GM12864 (cell line): ENCODE data around the gene PANK4.
A peak's percentile ranks its signal among the peaks of the same experiment; 100 is the strongest.

Experiments
- DNase-seq: peaks from one replicate; pipeline ENCODE4 v3.0.0-alpha.2; 2011; ENCODE audit warnings: low read depth
- H3K4me3 ChIP-seq: 2 replicates; pipeline ENCODE4 v1.5.1; 2011; ENCODE audit warnings: mild to moderate bottlenecking, low read depth, low read length, control low read depth
- TF ChIP-seq, protein P1 (sequence below): IDR thresholded peaks from 2 replicates; pipeline ENCODE4 v1.5.1; 2011; ENCODE audit warnings: low read depth, mild to moderate bottlenecking, moderate library complexity, low read length, control low read depth, inconsistent platforms; ENCODE audit errors: missing control alignments

PANK4 gene

DNA sequence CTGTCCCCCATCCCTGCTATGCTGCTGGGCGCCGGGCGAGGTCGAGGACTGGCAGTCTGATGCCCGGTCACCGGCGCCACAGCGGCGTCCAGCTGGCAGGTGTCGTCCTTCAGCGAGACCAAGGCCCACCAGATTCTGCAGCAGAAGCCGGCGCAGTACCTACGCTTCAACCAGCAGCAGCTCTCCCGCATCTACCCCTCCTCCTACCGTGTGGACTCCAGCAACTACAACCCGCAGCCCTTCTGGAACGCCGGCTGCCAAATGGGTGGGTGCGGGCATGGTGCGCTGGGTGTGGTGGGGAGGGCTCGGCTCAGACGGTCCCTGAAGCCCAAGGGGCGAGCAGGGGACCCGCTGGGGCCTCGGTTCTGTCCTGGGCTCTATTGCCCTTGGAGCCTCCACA lies 29.6 kb downstream of the PANK4 start:
- TF ChIP-seq, protein P1, sequence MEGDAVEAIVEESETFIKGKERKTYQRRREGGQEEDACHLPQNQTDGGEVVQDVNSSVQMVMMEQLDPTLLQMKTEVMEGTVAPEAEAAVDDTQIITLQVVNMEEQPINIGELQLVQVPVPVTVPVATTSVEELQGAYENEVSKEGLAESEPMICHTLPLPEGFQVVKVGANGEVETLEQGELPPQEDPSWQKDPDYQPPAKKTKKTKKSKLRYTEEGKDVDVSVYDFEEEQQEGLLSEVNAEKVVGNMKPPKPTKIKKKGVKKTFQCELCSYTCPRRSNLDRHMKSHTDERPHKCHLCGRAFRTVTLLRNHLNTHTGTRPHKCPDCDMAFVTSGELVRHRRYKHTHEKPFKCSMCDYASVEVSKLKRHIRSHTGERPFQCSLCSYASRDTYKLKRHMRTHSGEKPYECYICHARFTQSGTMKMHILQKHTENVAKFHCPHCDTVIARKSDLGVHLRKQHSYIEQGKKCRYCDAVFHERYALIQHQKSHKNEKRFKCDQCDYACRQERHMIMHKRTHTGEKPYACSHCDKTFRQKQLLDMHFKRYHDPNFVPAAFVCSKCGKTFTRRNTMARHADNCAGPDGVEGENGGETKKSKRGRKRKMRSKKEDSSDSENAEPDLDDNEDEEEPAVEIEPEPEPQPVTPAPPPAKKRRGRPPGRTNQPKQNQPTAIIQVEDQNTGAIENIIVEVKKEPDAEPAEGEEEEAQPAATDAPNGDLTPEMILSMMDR: no peak
- no peak for DNase-seq
- H3K4me3 ChIP-seq: no peak overlapping the region

DNA sequence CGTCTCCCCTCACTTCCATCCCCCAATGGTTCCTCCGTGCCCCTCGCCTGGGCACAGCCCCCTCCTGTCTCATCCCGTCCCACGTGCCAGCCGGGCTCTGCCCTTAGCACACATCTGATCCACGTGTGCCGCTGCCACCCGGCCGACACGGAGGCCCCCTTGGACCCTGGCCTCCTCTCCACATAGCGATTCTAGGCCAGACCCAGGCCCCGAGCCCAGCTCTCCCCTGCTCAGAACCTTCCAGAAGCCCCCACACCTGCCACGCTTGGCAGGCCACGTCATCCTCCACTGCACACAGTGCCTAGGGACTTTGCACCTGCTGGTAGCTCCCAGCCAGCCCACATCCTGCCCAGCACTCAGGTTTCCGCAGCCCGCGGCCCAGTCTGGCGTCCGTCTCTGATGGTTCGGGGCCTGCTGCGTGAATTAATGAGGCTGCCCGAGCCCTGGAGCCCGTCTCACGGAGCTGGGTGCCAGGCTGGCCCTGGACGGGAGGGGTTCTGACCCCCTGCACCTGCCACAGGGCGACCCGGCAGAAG lies 30.2 kb downstream of the PANK4 start:
- DNase-seq: peak; percentile 8
- no peak overlapping the region for H3K4me3 ChIP-seq
- TF ChIP-seq, protein P1: no peak

DNA sequence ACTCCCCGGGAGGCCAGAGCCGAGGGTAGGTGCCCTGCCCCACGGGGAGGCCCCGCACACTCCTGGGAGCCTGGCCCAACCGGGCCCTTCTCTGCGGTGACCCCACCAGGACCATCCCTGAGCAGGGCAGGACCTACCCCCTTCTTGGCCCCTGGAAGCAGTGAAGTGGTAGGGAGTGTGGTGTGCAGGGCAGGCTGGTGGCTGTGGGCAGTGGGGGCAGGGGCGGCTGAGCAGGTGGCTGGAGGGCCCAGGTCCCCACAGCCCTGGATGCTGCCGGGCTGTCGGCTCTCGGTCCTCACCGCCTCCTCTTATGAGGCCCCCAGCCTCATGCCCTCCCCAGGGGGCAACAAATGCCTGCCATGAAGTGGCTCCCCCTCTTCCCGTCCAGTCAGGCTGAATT lies 30.9 kb downstream of the PANK4 start:
- no peak for DNase-seq
- TF ChIP-seq, protein P1: no peak
- H3K4me3 ChIP-seq: no peak overlapping the region

DNA sequence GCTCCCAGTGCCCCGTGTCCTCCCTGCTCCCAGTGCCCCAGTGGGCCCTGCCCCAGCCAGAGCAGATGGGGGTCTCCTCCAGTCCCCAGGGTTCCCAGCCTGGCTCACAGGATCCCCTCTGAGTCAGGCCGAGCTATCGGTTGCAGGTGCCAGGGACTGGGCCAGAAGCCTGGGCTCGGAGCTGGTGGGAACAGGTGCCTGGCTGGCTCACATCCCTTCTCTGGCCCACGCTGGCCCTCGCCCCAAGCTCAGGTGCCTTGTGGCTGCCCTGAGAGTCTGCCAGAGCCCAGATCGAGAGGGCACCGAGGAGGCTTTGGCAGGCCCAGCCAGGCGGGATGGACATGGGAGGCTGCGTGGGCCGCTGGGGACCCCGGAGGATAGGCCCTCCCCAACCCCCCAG lies 31.4 kb downstream of the PANK4 start:
- no peak overlapping the region for H3K4me3 ChIP-seq
- DNase-seq: no peak
- TF ChIP-seq, protein P1: no peak

DNA sequence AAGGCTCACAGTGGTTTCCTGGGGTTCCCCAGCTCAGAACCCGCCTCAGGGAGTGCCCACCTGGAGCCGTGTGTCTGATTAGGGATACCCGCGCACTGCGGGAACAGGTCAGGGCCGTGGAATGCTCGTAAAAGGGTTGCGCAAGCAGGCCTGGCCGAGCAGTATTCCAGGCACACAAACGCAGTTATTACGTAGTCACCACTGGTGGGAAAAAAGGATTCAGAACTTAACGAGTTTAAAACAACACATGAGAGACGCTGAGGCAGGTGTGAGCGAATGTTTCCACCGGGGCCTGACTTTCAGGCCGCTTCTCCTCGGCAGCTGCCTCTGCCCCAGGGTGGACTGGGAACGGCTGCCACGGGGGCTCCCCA lies 32.1 kb downstream of the PANK4 start:
- no peak for DNase-seq
- TF ChIP-seq, protein P1: no peak
- no peak overlapping the region for H3K4me3 ChIP-seq

DNA sequence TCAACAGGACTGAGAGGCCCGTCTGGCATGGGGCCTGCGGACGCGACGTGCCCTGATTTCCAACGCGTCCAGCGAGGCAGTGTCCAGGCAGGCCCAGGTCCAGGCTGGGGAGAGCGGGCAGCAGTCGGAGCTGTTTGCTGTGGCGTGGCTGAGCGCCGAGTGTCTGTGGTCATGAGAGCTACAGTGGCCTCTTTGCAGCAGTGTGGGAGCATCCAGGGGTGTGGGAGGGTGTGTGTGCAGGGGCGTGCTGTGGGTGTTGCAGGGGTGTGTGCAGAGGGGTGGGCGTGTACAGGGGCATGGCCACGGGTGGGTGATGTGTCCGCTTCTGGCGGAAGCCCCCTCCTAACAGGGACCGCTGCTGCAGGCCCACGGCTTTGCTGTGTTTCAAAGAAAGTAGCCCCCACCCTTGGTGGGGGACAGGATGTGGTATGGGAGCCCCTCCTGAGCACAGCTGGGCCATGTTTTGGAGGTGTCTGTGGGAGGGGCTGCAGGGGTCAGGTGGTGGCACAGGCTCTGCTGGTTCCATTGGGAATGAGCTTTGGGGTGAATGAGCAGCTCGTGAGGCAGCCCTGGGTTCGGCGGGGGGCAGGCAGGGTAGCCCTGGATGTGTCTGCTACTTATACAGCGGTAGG lies 32.6 kb downstream of the PANK4 start:
- TF ChIP-seq, protein P1: no peak
- DNase-seq: no peak
- H3K4me3 ChIP-seq: no peak overlapping the region

DNA sequence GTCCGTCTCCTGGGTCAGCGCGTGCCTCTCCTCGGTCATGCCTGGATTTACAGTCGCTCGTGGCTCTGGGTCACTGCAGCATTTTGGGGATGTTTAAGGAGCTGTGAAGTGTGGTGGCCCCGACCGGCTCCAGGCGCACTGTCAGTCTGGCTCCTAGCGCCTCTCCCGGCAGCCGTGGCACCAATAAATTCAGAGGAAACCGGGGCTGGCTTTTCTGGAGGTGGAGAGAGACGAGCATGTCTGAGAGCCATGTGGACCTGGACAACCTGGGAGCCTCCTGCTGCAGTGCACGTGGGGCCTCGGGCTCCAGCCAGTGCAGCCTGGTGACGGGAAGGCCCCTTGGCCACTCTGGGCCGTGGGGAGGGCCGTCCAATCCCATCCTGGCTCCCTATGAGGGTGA lies 33.2 kb downstream of the PANK4 start:
- TF ChIP-seq, protein P1: no peak
- H3K4me3 ChIP-seq: no peak overlapping the region
- DNase-seq: no peak
